ENCODE results near the gene KRTAP10-12. TPM values are rescaled to one million over a fixed set of nuclear protein-coding genes. Genes with fewer than 3 reads are reported as not detected.

The KRTAP10-12 gene
- not detected in 2 replicates for total RNA-seq

GRCh38 chr21:44697172-44697810 lies at the start of gene KRTAP10-12:
Gene KRTAP10-12 (plus strand): TSS chr21:44697172. CDS start chr21:44697202, 30 bp downstream.

GRCh38 chr21:44654576-44655175 lies 42.3 kb upstream of the KRTAP10-12 start, which contains the start of gene KRTAP12-4:
Gene KRTAP12-4 (minus strand): TSS chr21:44654659. CDS start chr21:44654614, 45 bp downstream.

GRCh38 chr21:44657635-44658540 lies 39.1 kb upstream of the KRTAP10-12 start, which contains the start of gene KRTAP12-3:
Gene KRTAP12-3 (plus strand): TSS chr21:44657932. CDS start chr21:44657980, 48 bp downstream.

GRCh38 chr21:44666401-44667320 lies 30.3 kb upstream of the KRTAP10-12 start, which contains the start of gene KRTAP12-2:
Gene KRTAP12-2 (minus strand): TSS chr21:44666927. CDS start chr21:44666886, 41 bp downstream.

GRCh38 chr21:44681861-44682579 lies 15.0 kb upstream of the KRTAP10-12 start, which contains the start of gene KRTAP12-1:
Gene KRTAP12-1 (minus strand): TSS chr21:44682163. CDS start chr21:44682123, 40 bp downstream.

GRCh38 chr21:44711327-44712202 lies 14.6 kb downstream of the KRTAP10-12 start, which contains the start of gene TSPEAR:
Gene TSPEAR (minus strand): TSS chr21:44711572. CDS start chr21:44711514, 58 bp downstream.

Other genes with a start within 250 kb of the KRTAP10-12 start
- 0.43 and 0.72 TPM in 2 replicates for gene LRRC3, start 241.7 kb upstream of the KRTAP10-12 start, total RNA-seq
- not detected in 2 replicates for gene KRTAP10-1, start 157.0 kb upstream of the KRTAP10-12 start, total RNA-seq
- not detected in 2 replicates for gene KRTAP10-2, start 145.7 kb upstream of the KRTAP10-12 start, total RNA-seq
- not detected in 2 replicates for gene KRTAP10-3, start 138.4 kb upstream of the KRTAP10-12 start, total RNA-seq
- not detected in 2 replicates for gene KRTAP10-4, start 123.4 kb upstream of the KRTAP10-12 start, total RNA-seq
- not detected in 2 replicates for gene KRTAP10-5, start 116.6 kb upstream of the KRTAP10-12 start, total RNA-seq
- not detected in 2 replicates for gene KRTAP10-6, start 104.7 kb upstream of the KRTAP10-12 start, total RNA-seq
- not detected in 2 replicates for gene KRTAP10-7, start 96.6 kb upstream of the KRTAP10-12 start, total RNA-seq
- gene KRTAP10-8, start 85.1 kb upstream of the KRTAP10-12 start, total RNA-seq, result not detected in 2 replicates
- not detected in 2 replicates for gene KRTAP10-9, start 70.1 kb upstream of the KRTAP10-12 start, total RNA-seq
- gene KRTAP10-10, start 59.8 kb upstream of the KRTAP10-12 start, total RNA-seq, result not detected in 2 replicates
- not detected in 2 replicates for gene KRTAP10-11, start 50.8 kb upstream of the KRTAP10-12 start, total RNA-seq
- gene KRTAP12-4, start 42.5 kb upstream of the KRTAP10-12 start, total RNA-seq, result not detected in 2 replicates
- gene KRTAP12-3, start 39.2 kb upstream of the KRTAP10-12 start, total RNA-seq, result not detected in 2 replicates
- gene KRTAP12-2, start 30.2 kb upstream of the KRTAP10-12 start, total RNA-seq, result not detected in 2 replicates
- gene KRTAP12-1, start 15.0 kb upstream of the KRTAP10-12 start, total RNA-seq, result not detected in 2 replicates
- gene TSPEAR, start 14.4 kb downstream of the KRTAP10-12 start, total RNA-seq, result not detected in 2 replicates
- 55.4 and 64.3 TPM in 2 replicates for gene UBE2G2, start 104.6 kb downstream of the KRTAP10-12 start, total RNA-seq
- 60.0 and 82.1 TPM in 2 replicates for gene SUMO3, start 120.9 kb downstream of the KRTAP10-12 start, total RNA-seq
- 157 and 257 TPM in 2 replicates for gene PTTG1IP, start 176.5 kb downstream of the KRTAP10-12 start, total RNA-seq
- 1.7 and 3.6 TPM in 2 replicates for gene ITGB2, start 223.7 kb downstream of the KRTAP10-12 start, total RNA-seq
- gene SLX9, start 242.9 kb downstream of the KRTAP10-12 start, total RNA-seq, result 34.5 and 35.4 TPM in 2 replicates

All from tracheal epithelial cell (primary cell).